Epidermal melanocyte (primary cell): ENCODE results near the gene GNPTAB.

Source experiments
- DNase-seq: peaks from one replicate; pipeline ENCODE4 v3.0.0; 2011; ENCODE audit warnings: low spot score; ENCODE audit not compliant: insufficient read length

Gene GNPTAB

DNA sequence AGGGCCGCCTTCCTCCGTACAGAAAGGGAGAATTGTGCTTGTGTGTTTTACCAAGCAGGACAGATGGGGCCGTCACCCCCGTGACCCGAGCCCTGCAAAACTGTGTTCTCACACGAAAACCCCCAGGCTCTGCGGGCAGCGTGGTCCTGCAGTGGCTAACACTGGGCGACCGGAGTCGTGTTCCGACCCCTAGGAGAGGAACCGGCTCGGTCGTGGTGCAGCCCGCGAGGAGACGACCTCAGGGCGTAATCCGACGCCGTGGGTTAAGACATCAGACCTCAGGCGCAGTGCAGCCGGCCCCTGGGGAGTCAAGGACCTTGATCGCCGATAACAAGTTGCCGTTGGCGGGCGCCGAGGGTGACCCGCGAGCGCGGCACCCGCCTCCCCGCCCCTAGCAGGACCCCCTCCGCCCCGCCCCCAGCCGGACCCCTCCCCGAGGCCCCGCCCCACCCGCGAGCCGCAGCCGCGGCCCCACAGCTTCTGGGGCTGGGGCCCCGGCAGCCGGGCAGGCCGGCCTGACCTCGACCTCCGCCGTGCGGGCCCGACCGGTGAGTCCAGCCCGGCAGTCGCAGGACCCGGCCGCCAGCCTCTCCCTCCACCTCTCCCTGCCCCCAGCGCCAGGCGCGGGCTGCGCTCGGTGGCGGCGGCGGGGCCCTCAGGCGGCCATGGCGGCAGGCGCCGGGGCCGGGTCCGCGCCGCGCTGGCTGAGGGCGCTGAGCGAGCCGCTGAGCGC lies 133.4 kb downstream of the GNPTAB start, which contains the start of gene CHPT1:
TSS of gene CHPT1 (plus strand) at position 444 of the 733 bp plus-strand sequence. CDS start at position 666, 222 bp downstream.
- DNase-seq, result no peak

DNA sequence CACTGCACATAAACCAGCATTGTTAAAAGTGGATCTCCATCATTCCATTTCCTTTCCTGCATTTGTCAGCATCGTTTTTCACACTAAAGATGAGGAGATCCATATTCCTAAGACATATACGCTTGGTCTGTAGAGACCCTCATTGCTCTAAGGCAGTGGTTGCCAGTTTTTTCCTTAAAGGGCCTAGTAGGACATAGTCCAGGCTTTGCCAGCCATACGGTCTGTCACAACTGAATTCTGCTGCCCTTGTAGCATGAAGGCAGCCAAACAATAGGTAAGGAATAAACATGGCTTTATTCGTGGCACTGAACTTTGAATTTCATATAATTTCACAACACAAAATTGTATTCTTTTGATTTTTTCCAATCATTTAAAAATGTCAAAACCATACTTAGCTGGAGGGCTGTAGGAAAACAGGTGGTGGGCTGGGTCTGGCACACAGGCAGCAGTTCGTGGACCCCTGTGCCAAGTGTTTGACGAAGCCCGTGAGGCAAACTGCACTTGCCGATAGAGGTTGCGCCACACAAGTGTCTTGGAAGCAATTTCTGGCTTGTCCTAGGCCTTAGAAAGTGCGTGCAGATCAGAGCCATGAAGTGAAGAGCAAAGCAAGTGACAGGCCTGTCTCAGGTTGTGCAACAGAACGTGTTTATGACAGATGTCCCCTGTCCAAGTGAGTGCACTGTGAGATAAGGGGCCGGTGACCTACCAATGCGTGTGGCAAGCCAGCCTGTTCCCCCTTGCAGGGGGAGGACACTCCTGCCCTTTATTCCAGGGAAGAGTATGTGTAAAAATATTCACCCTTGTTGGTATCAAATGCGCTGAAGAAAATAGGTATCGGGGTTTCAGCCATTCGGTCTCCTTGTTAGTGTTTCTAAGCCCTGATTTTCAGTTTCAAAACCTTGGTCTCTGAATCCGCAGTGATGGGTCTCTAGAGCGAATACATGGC lies 134.2 kb downstream of the GNPTAB start:
- DNase-seq, result no peak

DNA sequence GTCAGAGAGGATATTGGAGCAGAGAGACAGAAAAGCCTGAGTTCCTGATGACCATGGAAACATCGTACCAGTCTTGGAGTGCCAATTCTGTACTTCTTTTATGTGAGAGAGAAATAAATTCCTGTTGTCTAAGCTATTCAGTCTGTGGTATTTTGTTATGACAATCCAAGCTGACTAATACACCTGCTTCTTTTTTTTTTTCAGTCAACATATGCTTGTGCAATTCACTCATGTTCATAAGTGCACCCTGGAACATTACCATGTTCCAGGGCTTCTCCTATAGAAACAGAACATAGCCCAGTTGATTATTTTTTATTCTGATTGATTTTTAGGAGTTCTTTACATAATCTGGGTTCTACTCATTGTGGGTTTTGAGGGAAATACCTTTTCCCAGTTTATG lies 135.1 kb downstream of the GNPTAB start:
- DNase-seq, result no peak
